BE2C (cell line): ENCODE measurements around the gene SEBOX. TPM values are rescaled to one million over a fixed set of nuclear protein-coding genes. Genes with fewer than 3 reads are reported as not detected.

Experiments
- DNase-seq: peaks from one replicate; pipeline ENCODE4 v3.0.0-alpha.2; 2020
- H3K27me3 ChIP-seq: fragments of 250-450 bp; sonication (Bioruptor Pico); 2 replicates; pipeline ENCODE4 v1.5.1; 2020; ENCODE audit warnings: mild to moderate bottlenecking
- H3K36me3 ChIP-seq: fragments of 250-450 bp; sonication (Bioruptor Pico); 2 replicates; pipeline ENCODE4 v1.5.1; 2020; ENCODE audit warnings: mild to moderate bottlenecking
- H3K4me1 ChIP-seq: fragments of 250-450 bp; sonication (Bioruptor Pico); 2 replicates; pipeline ENCODE4 v1.5.1; 2020
- H3K4me3 ChIP-seq: 2 replicates; pipeline ENCODE4 v1.5.1; 2011; ENCODE audit warnings: low read depth, low read length
- H3K9me3 ChIP-seq: fragments of 250-450 bp; sonication (Bioruptor Pico); 2 replicates; pipeline ENCODE4 v1.5.1; 2020
- polyA plus RNA-seq: library from polyadenylated mRNA; unstranded; fragments of >200 nt; gene quantifications from one replicate; pipeline ENCODE4 v1.2.1, GENCODE V29; 2012; ENCODE audit warnings: low read depth, missing spikeins; ENCODE audit not compliant: insufficient read length, insufficient read depth
- TF ChIP-seq, protein P1 (sequence below): IDR thresholded peaks from 2 replicates; pipeline ENCODE4 v1.5.1; 2012; ENCODE audit warnings: mild to moderate bottlenecking, low read depth, low read length

The SEBOX gene
- polyA plus RNA-seq = not detected

DNA sequence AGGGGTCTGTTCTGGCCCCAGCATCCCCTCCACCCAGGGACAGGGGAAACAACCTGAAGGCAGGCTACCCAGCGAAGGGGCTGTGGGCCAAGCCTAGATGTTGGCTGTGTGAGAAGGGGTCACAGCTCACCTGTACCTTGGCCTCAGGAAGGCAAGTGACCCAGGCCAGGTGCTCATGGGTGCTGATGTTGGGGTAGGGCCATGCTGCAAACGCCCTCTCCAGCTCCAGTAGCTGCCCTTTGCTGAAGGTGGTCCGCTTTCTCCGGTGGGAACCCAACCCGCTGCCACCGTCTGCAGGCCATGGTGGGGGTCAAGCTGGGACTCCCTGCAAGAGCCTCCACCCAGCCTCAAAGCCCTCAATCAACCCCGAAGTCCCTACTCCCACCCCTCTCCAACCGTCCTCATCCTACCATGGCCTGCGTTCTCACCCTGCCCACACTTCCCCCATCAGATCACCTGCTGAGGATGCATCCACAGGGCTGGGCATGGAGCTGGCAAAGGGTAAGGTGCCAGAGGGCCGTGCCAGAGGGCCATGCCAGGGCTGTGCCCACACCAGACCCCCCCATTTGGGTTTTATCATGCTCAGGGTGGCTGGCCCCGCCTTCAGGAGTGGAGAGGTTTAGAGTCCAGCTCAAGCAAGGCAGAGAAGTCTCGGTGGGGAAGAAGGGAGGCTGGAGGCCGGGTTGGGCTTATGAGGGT is at the start of gene SEBOX:
TSS of gene SEBOX (minus strand) at position 535 of the 699 bp plus-strand sequence. CDS start at position 487, 48 bp downstream.
- no peaks in the 10 kb centered on the region for H3K27me3 ChIP-seq
- DNase-seq = no peak
- 0 out of 2 replicates have a peak, but pooled peaks cover 3% of the 10 kb centered on the region for H3K36me3 ChIP-seq
- TF ChIP-seq, protein P1, sequence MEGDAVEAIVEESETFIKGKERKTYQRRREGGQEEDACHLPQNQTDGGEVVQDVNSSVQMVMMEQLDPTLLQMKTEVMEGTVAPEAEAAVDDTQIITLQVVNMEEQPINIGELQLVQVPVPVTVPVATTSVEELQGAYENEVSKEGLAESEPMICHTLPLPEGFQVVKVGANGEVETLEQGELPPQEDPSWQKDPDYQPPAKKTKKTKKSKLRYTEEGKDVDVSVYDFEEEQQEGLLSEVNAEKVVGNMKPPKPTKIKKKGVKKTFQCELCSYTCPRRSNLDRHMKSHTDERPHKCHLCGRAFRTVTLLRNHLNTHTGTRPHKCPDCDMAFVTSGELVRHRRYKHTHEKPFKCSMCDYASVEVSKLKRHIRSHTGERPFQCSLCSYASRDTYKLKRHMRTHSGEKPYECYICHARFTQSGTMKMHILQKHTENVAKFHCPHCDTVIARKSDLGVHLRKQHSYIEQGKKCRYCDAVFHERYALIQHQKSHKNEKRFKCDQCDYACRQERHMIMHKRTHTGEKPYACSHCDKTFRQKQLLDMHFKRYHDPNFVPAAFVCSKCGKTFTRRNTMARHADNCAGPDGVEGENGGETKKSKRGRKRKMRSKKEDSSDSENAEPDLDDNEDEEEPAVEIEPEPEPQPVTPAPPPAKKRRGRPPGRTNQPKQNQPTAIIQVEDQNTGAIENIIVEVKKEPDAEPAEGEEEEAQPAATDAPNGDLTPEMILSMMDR = no peak
- H3K4me3 ChIP-seq = no peak within 1 kb of the TSS
- H3K9me3 ChIP-seq = no peaks in the 10 kb centered on the region
- H3K4me1 ChIP-seq = no peaks in the 10 kb centered on the region

- no peak for DNase-seq
- Histone ChIP-seq H3K36me3 (no peaks in the 10 kb centered on the region), H3K4me1 (no peaks in the 10 kb centered on the region), H3K27me3 (no peaks in the 10 kb centered on the region; the same call in 1 of the 2 replicates), H3K4me3 (no peak overlapping the region), H3K9me3 (no peaks in the 10 kb centered on the region)
- TF ChIP-seq, protein P1 = no peak
Measured at GRCh38 chr17:28413804-28414203, 48.8 kb upstream of the SEBOX start.

GRCh38 chr17:28412099-28412498 is 47.1 kb upstream of the SEBOX start:
- no peaks in the 10 kb centered on the region for H3K36me3 ChIP-seq
- H3K27me3 ChIP-seq = no peaks in the 10 kb centered on the region; the same call in 1 of the 2 replicates

GRCh38 chr17:28407974-28408306 is 42.9 kb upstream of the SEBOX start:
- Histone ChIP-seq H3K4me1 (no peaks in the 10 kb centered on the region), H3K9me3 (no peaks in the 10 kb centered on the region), H3K36me3 (no peaks in the 10 kb centered on the region), H3K4me3 (no peak overlapping the region), H3K27me3 (no peaks in the 10 kb centered on the region)
- TF ChIP-seq, protein P1 = no peak
- DNase-seq = no peak

More at GRCh38 chr17:28412099-28412498, 47.1 kb upstream of the SEBOX start:
- no peaks in the 10 kb centered on the region for H3K9me3 ChIP-seq
- DNase-seq = no peak
- H3K4me1 ChIP-seq = no peaks in the 10 kb centered on the region
- TF ChIP-seq, protein P1 = no peak
- no peak overlapping the region for H3K4me3 ChIP-seq

- Histone ChIP-seq H3K36me3 (no peaks in the 10 kb centered on the region), H3K9me3 (no peaks in the 10 kb centered on the region), H3K4me3 (no peak overlapping the region), H3K4me1 (no peaks in the 10 kb centered on the region), H3K27me3 (no peaks in the 10 kb centered on the region)
- no peak for DNase-seq
- TF ChIP-seq, protein P1 = no peak
Measured at GRCh38 chr17:28407130-28407973, 42.4 kb upstream of the SEBOX start.

GRCh38 chr17:28406473-28406814 is 41.4 kb upstream of the SEBOX start:
- H3K4me1 ChIP-seq = no peaks in the 10 kb centered on the region
- no peak for DNase-seq
- TF ChIP-seq, protein P1 = no peak
- peak overlapping the region; percentile 62 for H3K4me3 ChIP-seq
- no peaks in the 10 kb centered on the region for H3K27me3 ChIP-seq
- no peaks in the 10 kb centered on the region for H3K9me3 ChIP-seq
- no peaks in the 10 kb centered on the region for H3K36me3 ChIP-seq
